NCI-H748 treated with DMSO at 0.1 percent for 48 hours (cell line): ENCODE measurements around the gene PPP1R14D.

Experiments used
- DNase-seq: peaks from one replicate; lab custom pipeline; 2025; lab: John Stamatoyannopoulos, UW

PPP1R14D gene

DNA sequence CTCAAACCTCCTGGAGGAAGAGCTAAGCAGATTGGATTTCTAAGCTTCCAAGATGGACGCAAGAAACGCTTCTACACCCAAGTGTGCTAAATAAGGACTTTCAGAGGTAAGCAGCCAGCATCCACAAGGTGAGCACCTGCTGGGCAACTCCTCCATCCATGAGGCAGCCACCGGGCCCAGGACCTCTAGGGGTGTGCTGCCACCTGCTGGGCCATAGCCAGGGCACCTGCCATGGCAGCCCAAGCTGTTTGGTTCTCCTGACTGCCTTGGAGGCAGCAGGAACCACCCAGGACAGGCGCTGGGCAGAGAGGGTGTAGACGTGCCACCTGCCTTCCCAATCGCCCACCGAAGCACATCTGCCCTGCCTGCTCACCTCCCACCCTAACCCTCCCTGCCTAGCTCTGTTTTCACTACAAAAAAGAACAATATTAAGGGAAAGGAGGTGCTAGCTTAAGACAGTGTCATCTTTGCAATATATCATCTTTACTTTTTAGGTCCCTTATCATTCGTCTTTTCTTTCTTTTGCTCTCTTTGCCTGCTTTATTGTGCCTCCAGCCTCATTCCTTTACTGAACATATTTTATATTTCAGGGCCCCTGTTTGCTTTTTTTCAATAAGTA lies 45.8 kb downstream of the PPP1R14D start:
- no peak for DNase-seq

DNA sequence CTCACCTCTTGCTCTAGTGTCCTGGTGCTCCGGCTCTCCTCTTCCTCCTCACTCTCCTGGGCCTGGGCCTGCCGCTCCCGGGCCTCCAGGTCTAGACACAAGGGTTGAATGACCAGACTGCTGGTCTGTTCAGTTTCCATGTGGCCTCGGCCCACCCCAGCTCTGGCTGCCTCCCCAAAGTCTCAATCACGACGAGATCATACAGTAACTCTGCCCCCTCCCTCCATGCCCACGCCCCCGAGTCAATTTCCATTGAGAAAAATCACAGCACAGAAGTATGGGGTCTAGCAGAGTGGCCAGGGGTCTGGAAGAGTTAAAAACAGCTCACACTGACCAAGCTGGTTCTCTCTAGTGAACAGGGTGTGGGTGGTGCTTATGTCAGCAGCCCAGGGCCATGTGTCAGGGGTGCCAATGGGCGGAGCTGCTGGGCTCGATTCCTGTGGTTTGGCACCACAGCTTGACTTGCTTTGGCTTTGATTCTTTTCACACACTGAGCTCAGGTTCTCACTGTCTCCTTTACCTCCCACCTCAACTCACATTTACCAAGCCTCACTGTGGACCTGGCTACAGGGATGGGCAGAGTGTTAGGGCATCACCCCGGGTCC lies 51.9 kb downstream of the PPP1R14D start:
- no peak for DNase-seq

DNA sequence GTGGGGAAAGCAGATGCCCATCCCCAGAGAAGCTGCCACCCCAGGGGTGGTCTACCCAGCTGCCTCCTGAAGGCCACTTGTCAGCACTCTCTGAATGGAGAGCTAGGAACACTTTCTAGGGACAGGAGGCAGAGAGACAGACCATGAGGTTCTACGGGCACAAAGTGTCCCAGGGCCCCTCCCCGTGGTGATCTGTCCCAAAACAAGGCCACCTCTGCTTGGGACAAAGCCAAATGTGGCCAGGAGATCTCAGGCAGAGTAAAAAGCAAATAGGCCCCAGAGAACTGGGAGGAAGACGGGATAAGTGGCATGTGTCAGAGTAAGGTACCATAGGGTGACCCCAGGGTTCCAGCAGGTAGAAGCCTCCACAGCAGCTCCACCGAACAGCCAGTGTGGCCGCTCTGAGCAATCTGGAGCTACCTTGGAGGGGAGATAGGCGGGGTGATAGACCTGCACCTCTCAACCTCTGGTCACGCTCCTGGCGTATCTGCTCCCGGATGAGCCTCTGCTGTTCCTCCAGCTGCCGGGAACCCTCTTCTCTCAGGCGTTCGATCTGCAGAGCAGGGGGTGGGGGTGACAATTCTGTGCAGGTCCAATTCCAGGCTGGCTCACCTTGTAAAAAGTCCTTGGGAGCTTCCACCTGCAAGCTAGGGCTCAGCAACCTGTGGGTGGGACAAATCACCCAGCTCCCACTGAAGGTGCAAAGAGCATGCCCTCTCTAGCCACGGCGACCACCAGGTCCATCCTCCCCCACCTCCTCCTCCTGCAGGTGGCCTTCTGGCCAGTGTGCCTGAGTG lies 52.6 kb downstream of the PPP1R14D start:
- DNase-seq: no peak

DNA sequence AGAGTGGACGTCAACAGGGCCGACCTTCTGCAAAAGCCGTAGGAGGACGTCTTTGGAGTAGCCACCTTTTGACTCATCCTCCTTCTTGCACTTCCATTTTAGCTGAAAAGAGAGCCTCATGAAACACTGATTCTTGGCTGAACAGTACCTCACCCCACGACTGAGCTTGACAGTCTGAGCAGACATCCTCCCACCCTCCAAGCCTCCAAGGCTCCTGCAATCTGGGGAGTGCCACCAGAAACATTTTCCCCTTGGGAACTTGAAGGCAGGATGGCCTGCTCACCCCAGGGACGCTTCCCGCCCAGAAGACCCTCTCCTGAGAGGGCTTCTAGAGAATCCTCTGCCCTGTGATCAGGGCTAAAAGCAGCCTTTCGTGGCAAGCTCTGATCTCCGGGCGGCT lies 53.5 kb downstream of the PPP1R14D start:
- no peak for DNase-seq

DNA sequence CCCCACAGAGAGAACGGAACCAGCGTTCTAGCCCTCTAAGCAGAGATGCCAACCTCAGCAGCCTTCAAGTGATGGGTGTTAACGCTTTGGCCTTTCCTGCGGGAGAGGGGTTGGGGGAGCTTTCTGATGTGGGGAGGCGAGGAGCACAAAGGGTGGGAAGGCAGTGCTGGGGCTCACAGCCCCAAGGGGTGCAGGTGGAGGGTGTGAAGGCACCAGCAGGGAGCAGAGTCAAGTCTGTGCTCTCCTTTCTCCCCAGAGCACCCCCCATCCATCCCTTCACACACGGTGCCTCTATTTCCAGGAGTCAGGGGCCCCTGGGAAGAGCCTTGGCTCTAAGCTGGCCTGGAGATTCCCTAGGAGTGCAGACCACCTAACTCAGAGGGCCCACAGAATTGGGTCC lies 54.6 kb downstream of the PPP1R14D start:
- DNase-seq: no peak

DNA sequence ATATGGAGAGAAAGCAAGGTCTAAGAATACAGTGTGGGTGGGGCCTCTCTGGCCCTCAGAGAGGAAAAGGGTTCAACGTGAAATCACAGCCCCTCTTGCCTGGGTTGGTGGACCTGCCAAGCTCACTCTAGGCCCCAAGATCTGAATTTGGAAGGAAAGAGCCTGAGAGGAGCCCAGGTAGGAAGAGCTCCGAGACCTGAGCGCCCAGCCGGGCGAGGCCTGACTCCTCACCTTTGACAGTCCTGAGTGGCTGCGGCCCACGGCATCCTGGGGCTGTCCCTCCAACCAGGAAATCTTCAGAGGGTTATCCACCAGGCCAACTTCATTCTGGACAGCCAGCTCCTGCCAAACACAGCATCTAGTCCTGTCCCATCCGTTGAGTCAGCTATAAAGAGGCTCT lies 55.0 kb downstream of the PPP1R14D start:
- DNase-seq: no peak

DNA sequence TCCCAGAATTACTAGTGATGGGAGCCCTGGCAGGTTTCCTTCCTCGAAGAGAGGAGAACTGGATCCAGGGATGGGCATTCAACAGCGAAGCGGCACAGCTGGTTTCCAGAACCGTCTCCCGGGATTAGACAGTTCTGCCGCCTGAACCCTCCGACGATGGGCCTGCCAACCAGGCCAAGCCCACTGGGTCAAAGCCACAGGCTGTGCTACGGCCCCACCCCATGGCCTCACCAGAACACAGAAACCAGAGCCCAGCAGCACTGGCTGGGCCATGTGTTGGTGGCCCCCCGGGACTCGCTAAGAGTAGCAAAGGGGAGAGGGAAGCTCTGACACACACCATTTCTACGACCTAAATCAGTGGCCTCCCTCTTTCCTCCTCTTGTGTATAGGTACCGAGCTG lies 56.5 kb downstream of the PPP1R14D start:
- no peak for DNase-seq

DNA sequence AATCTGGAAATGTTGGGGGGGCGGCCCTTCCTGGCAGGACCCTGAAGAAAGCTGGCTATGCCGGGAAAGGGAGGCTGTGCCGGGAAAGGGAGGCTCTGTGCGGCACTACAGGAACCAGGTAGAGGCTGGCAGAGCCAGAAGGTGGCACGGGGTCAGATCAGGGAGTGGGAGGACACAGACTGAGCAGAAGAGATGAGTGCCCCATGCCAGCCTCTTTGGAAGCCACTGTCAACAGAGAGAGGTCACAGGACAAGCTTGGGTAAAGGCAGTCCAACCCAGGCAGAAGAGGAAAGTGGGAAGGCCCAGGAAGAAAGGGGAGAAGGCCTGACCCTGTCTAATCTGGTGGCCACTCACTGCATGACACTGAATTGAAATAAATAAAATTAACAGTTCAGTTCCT lies 57.3 kb downstream of the PPP1R14D start:
- no peak for DNase-seq

DNA sequence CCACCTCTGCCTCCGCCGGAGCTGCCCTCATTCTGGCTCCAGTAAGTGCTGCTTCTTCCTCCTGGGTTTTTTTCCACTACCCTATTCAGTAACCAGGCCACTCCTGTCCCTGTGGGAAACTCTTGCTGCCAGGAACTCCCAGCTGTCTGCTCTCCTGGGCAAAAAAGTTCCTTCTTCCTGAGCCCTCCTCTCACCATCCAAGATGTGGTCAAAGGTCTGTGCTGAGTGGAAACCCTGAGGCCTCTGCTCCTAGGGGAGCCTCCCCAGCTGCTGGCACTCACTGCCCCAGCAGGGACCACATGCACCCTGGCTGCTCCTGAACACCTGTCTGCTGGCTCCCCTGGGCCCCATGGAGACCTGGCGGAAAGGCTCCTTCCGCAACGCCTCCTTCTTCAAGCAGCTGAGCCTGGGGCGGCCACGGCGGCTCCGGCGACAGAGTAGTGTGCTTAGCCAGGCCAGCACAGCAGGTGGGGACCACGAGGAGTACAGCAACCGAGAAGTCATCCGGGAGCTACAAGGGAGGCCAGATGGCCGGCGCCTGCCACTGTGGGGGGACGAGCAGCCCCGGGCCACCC lies 58.3 kb downstream of the PPP1R14D start:
- no peak for DNase-seq

DNA sequence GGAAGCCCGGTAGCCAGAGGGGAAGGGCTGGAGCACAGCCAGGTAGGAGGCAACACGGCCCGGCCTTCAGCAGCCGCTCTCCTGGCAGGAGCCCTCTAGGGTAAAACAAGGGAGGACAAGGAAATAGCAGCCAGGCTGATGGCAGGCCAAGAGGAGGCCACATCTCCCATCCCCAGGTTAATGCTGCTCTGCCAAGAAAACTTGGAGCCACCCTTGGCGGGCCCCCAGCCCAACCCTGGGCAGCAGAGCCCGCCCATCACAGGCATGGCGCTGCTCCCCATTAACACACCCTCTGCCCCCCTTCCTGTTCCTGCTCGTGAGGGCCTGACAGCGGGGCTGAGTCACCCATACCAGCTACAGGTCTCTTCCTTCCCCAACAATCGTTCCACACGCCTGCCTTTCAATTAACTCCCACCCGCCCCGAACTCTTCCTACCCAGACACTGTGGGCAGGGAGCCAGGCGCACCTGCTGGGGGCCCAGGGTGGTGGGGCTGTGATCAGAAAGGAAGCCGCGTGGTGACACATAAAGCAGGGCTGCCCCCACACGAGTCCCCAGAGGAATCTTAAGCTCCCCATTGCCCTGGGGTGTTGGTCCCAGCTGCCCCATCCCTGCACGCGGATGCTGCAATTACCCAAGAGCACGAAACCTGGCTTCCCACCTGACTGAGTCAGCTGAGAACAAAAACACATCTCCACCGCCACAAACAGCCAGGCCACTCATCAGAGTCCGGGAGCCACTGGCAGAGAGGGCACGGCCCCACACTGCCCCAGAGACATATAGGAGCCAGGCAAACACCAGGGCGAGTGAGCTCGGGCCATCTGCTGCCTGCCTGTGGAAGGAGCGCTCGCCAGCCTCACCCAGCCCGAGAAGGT lies 59.0 kb downstream of the PPP1R14D start, which contains the start of gene C15orf62:
Gene C15orf62 (plus strand): TSS at position 707 of the 873 bp plus-strand sequence. CDS start 516 bp downstream, outside the sequence.
- peak; percentile 9 for DNase-seq

DNA sequence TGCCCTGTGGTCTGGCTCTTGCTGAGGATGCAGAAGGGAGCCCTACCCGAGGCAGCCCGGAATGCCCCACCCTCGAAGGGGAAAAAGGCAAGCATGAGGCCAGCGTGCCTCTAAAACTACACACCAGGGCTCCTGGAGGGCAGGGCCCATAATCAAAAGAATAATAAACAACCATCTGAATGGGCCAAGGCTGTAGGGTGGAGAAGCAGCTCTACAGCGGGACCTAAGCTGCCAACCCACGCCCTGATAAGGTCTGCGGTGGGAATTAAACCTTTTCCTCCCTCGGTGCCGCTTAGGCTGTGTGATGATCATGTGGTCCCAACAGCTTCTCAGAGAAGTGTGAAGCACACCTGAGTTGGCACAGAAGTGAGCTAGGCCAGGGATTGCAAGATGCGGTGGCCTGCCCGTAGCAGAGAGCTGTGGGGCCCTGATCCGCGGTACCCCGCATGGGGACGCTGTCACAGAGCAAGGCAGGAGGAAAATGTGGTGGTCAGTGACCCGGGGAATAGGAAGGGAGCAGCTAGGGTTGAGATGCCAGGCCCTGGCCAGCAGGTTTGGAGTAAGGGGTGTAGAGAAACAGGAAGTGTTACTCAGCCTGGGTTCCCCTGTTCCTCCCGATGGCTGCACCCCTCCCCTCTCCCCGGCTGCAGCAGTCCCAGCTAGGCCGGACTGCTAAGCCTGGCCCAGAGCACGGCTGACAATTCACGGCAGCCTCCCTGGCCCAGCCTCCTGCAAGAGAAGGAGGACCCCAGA lies 59.8 kb downstream of the PPP1R14D start:
- no peak for DNase-seq

DNA sequence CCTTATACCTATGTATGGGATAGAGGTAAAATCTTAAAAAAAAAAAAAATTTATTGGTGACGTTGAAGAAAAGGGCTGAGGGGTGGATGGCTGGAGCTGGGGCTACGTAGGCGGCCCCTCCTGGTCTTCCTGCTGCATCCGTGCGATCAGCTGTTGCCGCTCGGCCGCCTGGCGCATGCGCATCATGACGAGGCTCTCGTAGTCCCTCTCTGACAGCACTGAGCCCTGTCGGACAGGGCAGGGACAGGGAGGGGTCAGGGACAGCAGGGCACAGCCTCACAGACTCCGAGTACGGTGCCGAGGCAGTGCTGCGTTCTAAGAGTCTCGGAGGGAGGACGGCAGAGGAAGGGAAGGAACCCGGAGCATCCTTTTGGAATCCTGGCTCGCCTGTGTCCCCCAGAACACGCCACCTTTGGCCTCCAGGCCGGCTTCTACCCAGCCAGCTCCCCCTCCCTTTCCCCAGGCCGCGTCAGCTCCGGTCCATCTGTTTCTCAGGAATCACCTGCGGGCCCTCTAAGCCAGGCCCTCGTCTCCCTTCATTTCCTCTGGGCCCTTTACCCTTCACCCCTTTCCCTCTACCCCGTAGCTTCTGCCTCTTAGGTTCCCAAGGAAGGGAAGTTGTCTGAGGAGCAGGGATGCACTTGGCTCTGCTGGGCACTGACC lies 60.5 kb downstream of the PPP1R14D start:
- no peak for DNase-seq

DNA sequence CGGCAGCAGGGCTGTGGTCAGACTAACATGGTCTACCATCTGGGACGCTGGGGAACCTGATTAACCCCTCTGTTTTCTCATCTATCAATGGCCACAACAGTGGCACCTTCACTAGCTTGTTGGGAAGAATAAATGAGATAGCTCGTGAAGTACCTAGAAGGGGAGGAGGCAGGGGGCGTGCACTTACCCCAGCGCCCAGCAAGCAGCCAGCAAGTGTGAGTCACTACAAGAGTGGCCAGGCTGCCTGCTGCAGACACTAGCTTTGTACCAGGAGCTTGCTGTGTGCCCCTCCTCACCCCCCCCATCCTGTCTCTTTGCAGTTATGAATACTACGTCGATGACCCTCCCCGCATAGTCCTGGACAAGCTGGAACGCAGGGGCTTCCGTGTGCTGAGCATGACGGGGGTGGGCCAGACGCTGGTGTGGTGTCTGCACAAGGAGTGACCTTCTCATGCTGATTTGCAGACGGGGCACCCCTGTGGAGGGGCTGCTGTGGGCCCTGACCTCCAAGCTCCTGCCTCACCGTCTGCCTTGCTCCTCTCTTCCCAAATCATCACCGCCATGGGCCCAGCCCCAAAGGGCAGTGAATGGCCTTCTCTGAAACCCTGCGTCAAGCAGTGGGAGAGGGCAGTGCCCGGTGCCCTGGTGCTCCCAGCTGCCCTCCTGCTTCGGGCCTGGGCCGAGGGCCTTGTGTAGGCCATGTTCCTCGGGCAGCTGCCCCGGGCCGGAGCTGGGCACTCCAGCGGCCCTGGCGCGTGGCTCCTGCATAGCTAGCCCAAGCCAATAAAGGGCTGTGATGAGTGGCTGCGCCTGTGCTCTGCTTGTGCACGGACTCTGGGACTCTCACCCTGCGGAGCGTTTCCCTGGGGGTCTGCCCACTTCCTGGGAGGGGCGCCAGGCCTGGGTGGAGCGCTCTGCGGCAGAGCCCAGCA lies 61.3 kb downstream of the PPP1R14D start:
- no peak for DNase-seq

DNA sequence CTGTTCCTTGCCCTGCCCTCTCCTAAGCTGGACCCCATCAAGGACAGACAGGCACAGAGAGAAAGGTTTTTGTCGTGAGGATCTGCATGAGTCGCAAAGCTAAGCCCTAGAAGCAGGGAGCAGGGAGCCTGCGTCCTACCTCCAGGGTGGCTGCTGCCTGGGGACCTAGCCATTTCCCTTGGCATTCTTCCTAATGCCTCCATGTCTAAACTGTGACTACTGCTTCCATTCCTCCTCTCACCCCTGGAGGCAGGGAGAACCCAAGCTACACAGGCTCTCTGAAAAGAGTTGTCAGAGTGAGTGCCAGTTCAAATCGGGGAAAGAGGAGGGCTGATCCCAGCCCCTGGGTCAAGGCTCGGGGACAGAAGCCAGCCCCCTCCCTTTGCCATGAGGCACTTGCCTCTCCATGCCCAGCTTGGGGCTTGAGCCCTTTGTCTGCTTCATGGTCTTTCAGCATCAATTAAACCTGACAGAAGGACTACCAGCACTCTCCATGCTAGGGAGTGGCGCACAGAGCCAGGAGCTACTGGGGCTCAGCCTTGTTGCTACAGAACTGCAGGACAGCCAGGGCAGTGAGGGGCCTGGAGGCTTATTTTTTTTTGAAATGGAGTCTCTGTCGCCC lies 62.2 kb downstream of the PPP1R14D start:
- no peak for DNase-seq
